HepG2 (cell line): ENCODE data around the gene MRPL10.

Source experiments
- CBX2 ChIP-seq, 2 experiments: fragments of 200-600 bp in 1 of 2; sonication (generic); formaldehyde crosslinking in 1 of 2; IDR thresholded peaks; 2 replicates each; pipeline versions ENCODE4 v1.7.0 to v1.8.1; 2018 to 2022; ENCODE audit warnings: low read depth in 2 of 2, low read length in 1 of 2, mild to moderate bottlenecking in 1 of 2, missing genetic modification reagents in 1 of 2
- CBX5 ChIP-seq: sonication (generic); formaldehyde crosslinking; IDR thresholded peaks from 2 replicates; pipeline ENCODE4 v1.4.0; 2020; ENCODE audit warnings: missing genetic modification reagents, borderline replicate concordance
- HOXA9 ChIP-seq: sonication (generic); formaldehyde crosslinking; IDR thresholded peaks from 2 replicates; pipeline ENCODE4 v1.8.1; 2022; ENCODE audit warnings: missing genetic modification reagents, mild to moderate bottlenecking, moderate library complexity, borderline replicate concordance
- NR2C2 ChIP-seq: sonication (generic); formaldehyde crosslinking; IDR thresholded peaks from 2 replicates; pipeline ENCODE4 v1.4.0; 2020; ENCODE audit warnings: missing genetic modification reagents, mild to moderate bottlenecking, moderate library complexity, borderline replicate concordance
- TF ChIP-seq, protein P1 (sequence below): sonication (generic); formaldehyde crosslinking; IDR thresholded peaks from 2 replicates; pipeline ENCODE4 v1.5.0; 2020; ENCODE audit warnings: mild to moderate bottlenecking, missing genetic modification reagents, moderate library complexity
- TF ChIP-seq, protein P2 (sequence below): sonication (generic); formaldehyde crosslinking; IDR thresholded peaks from 2 replicates; pipeline ENCODE4 v1.4.0; 2020; ENCODE audit warnings: missing genetic modification reagents, mild to moderate bottlenecking, borderline replicate concordance

DNA sequence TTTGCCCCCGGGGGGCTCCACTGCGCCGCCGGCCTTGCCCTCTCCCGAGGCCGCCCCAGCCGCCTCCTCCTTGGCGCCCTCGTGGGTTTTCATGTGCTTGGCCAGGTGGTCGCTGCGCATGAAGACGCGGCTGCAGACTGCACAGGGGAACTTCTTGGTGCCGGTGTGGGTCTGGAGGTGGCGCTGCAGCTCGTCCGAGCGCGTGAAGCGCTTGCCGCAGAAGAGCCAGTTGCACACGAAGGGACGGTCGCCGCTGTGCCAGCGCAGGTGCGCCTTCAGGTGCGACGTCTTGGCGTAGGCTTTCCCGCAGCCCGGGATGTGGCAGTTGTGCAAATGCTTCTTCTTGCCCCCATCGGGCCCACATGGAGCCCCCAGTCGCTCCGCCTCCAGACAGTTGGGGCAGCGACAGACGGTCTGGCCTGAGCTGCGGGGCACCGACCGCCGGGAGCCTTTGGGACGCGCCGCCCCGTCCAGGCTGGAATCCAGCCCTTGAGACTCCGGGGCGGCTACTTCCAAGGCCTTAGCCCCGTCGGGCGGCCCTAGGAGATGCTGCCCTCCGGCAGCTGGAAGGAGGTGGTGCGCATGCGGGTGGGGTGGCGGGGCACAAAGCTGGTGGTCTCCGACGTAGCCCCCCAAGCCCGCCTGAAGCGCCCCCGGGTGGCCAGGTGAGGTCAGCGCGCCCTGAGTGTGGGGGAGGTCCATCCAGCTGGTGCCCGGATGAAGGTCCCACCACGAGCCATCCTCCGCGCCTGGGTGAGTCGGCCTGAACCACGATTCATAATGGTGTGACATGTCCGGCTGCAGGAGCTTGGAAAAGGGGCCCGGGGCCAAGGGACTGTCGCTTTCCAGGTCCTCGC is 16.2 kb upstream of the MRPL10 start:
- TF ChIP-seq, protein P1, sequence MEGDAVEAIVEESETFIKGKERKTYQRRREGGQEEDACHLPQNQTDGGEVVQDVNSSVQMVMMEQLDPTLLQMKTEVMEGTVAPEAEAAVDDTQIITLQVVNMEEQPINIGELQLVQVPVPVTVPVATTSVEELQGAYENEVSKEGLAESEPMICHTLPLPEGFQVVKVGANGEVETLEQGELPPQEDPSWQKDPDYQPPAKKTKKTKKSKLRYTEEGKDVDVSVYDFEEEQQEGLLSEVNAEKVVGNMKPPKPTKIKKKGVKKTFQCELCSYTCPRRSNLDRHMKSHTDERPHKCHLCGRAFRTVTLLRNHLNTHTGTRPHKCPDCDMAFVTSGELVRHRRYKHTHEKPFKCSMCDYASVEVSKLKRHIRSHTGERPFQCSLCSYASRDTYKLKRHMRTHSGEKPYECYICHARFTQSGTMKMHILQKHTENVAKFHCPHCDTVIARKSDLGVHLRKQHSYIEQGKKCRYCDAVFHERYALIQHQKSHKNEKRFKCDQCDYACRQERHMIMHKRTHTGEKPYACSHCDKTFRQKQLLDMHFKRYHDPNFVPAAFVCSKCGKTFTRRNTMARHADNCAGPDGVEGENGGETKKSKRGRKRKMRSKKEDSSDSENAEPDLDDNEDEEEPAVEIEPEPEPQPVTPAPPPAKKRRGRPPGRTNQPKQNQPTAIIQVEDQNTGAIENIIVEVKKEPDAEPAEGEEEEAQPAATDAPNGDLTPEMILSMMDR: peak; percentile 58
- no peak for TF ChIP-seq NR2C2 (CRISPR knock-in tag)
- TF ChIP-seq CBX2 (IDR thresholded peaks at IDR 0.05; ENCODE audit: low read depth, low read length): no peak
- no peak for TF ChIP-seq CBX2 (CRISPR knock-in tag; IDR thresholded peaks at IDR 0.05; ENCODE audit: low read depth)
- TF ChIP-seq CBX5 (CRISPR knock-in tag): no peak
- TF ChIP-seq, protein P2, sequence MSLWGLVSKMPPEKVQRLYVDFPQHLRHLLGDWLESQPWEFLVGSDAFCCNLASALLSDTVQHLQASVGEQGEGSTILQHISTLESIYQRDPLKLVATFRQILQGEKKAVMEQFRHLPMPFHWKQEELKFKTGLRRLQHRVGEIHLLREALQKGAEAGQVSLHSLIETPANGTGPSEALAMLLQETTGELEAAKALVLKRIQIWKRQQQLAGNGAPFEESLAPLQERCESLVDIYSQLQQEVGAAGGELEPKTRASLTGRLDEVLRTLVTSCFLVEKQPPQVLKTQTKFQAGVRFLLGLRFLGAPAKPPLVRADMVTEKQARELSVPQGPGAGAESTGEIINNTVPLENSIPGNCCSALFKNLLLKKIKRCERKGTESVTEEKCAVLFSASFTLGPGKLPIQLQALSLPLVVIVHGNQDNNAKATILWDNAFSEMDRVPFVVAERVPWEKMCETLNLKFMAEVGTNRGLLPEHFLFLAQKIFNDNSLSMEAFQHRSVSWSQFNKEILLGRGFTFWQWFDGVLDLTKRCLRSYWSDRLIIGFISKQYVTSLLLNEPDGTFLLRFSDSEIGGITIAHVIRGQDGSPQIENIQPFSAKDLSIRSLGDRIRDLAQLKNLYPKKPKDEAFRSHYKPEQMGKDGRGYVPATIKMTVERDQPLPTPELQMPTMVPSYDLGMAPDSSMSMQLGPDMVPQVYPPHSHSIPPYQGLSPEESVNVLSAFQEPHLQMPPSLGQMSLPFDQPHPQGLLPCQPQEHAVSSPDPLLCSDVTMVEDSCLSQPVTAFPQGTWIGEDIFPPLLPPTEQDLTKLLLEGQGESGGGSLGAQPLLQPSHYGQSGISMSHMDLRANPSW (CRISPR knock-in tag): no peak
- no peak for TF ChIP-seq HOXA9 (CRISPR knock-in tag)
